GM10266 (cell line): Measurements from ENCODE around the gene DEFB132.

Experiments used
- DNase-seq: peaks from one replicate; pipeline ENCODE4 v3.0.0; 2012; ENCODE audit errors: extremely low spot score
- CTCF ChIP-seq: IDR thresholded peaks from 2 replicates; pipeline ENCODE4 v1.5.1; 2012; ENCODE audit warnings: mild to moderate bottlenecking, low read depth; ENCODE audit not compliant: control insufficient read depth, insufficient read depth; ENCODE audit errors: missing control alignments

Gene DEFB132

GRCh38 chr20:263701-264100 is 6.2 kb downstream of the DEFB132 start:
- TF ChIP-seq CTCF = no peak

DNA sequence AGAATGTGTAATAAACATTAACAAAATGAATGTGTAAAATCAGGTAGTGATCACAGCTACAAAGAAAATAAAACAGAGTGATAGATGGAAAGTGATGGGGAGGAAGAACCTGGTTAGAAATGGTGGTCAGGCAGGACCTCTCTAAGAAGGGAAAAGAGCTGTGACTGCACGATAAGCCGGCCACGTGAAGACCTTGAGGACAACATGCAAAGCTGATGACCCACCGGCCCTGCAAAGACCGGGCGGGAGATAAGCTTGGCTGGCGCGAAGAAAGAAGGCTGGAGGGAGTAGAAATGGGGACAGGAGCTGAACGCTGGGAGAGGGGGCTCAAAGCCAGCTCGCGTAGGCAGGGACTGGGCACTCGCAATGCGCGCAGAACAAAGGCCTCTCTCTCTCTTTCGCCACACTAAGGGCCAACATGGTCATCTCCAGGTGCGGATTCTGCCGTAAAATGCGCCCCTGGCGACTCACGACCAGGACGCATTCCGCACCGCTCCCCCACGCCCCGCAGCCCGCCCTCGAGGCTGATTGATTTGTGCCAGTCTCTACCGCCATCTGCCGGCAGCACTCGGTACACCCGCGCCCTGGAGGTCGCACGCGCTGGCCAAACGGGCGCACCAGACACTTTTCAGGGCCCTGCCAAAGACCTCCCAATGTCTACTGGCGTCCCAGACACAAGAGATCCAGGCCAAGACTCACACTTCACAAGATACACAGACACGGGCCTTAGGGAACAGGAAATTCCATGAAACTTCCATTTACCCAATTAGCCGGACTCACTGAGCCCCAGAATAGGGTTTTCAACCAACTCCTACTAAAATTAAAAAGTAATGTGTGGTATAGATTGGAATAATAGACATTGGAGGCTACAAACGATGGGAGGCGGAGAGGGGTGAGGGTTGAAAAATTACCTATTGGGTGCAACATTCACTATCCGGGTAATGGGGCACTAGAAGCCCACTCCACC is 9.4 kb downstream of the DEFB132 start:
- peak; percentile 97 for TF ChIP-seq CTCF
- DNase-seq = peak; percentile 88

More at GRCh38 chr20:263701-264100, 6.2 kb downstream of the DEFB132 start:
- DNase-seq = no peak

DNA sequence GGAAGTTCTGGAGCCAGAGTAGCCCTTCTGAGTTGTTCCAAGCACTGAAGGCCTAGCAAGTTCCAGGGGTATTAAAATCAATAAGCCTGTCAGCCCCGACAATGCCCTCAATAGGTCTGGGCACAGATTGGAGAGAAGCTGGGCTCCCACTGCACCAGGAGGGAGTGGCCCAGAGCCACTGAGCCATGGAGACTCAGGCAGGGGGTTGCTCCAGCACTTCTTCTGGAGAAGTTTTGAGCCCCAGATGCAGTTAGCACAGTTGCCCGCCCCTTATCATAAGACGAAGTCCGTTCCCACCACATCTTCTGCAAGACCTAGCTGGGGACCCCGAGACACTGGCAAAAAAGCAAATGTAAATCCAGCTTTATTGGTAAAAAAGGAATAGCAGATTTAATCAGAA is 13.0 kb downstream of the DEFB132 start:
- TF ChIP-seq CTCF = no peak
- no peak for DNase-seq

DNA sequence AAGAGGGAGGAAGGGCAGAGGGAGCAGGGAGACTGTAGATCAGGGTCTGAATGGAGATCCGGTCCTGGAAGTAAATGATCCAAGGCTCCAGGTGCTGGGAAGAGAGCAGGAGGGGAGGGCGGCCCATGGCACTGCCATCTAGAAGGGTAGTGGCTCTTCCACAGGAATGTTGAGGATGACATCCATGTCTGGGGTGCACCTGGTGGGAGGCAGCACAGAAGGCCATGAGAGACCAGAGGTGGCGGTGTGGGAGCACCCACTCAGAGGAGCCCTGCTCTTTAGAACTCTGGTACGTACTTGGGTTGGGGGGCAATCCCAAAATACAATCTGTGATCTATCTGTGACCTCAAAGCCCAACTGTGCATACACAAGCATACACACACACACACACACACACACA is 13.5 kb downstream of the DEFB132 start:
- no peak for TF ChIP-seq CTCF
- no peak for DNase-seq

- TF ChIP-seq CTCF = no peak
- no peak for DNase-seq
Observed at GRCh38 chr20:271528-271927, 14.0 kb downstream of the DEFB132 start.

GRCh38 chr20:272718-273117 is 15.2 kb downstream of the DEFB132 start:
- DNase-seq = no peak
- no peak for TF ChIP-seq CTCF

GRCh38 chr20:273884-274283 is 16.4 kb downstream of the DEFB132 start:
- TF ChIP-seq CTCF = no peak
- DNase-seq = no peak
